Tibial nerve (tissue), 4 donors: ENCODE measurements around the gene EXT2. TPM values are rescaled to one million over a fixed set of nuclear protein-coding genes. Genes with fewer than 3 reads are reported as not detected.

Experiments
- DNase-seq, 2 donors: peaks; one replicate each; pipeline ENCODE4 v3.0.0-alpha.2; 2019; ENCODE audit warnings: low spot score in 2 of 2
- H3K27ac ChIP-seq, 4 donors: fragments of 200-600 bp; sonication (generic) in 3 of 4; one replicate each; pipeline ENCODE4 v1.5.1; 2017 to 2019; ENCODE audit warnings: mild to moderate bottlenecking in 1 of 4
- H3K27me3 ChIP-seq, 2 donors: fragments of 200-600 bp; sonication (generic) in 1 of 2; one replicate each; pipeline versions ENCODE4 v1.5.1 to v1.6.0; 2017 to 2019
- H3K36me3 ChIP-seq, 3 donors: fragments of 200-600 bp; sonication (generic); one replicate each; pipeline ENCODE4 v1.5.1; 2018 to 2019
- H3K4me1 ChIP-seq, 4 donors: fragments of 200-600 bp; sonication (generic) in 3 of 4; one replicate each; pipeline ENCODE4 v1.5.1; 2017 to 2019
- H3K4me3 ChIP-seq, 4 donors: fragments of 200-600 bp; sonication (generic) in 3 of 4; one replicate each; pipeline ENCODE4 v1.5.1; 2017 to 2019; ENCODE audit warnings: mild to moderate bottlenecking in 1 of 4, moderate library complexity in 1 of 4
- H3K9me3 ChIP-seq, 4 donors: fragments of 200-600 bp; sonication (generic) in 3 of 4; one replicate each; pipeline ENCODE4 v1.5.1; 2017 to 2019
- CTCF ChIP-seq, 5 experiments: fragments of 200-600 bp in 3 of 5; fragments of 450-650 bp in 2 of 5; sonication (generic) in 3 of 5; IDR thresholded peaks; one replicate each; pipeline ENCODE4 v1.5.1; 2016 to 2019; ENCODE audit warnings: antibody characterized with exemption in 5 of 5, mild to moderate bottlenecking in 3 of 5, moderate library complexity in 2 of 5
- EP300 ChIP-seq, 2 donors: sonication (generic); formaldehyde crosslinking; IDR thresholded peaks; one replicate each; pipeline ENCODE4 v1.6.1; 2017; ENCODE audit warnings: antibody characterized with exemption in 2 of 2, mild to moderate bottlenecking in 1 of 2
- POLR2A ChIP-seq, 2 donors: fragments of 450-650 bp; IDR thresholded peaks; one replicate each; pipeline ENCODE4 v1.6.1; 2017; ENCODE audit warnings: antibody characterized with exemption in 2 of 2, mild to moderate bottlenecking in 2 of 2, moderate library complexity in 2 of 2
- WGBS, 2 donors: methylation state at CpG; one replicate each; pipeline ENCODE4 v1.1.5; 2018; 5-methylcytosine and 5-hydroxymethylcytosine counted together
- total RNA-seq, 4 donors: library from RNA; depleted of rRNA; stranded (reverse); fragments of >200 nt; gene quantifications; one replicate each; pipeline ENCODE4 v1.1.0, GENCODE V29; 2016

The EXT2 gene
- total RNA-seq, 4 donors from 2014 or later = 69.3 to 80.0 (median 73.1) TPM

GRCh38 chr11:44113018-44113417 is 17.5 kb downstream of the EXT2 start:
- TF ChIP-seq CTCF (IDR thresholded peaks at IDR 0.05) = no peak
- no peak for TF ChIP-seq EP300 (IDR thresholded peaks at IDR 0.05)
- TF ChIP-seq POLR2A (IDR thresholded peaks at IDR 0.05) = no peak
- DNase-seq = no peak
- Histone ChIP-seq H3K27me3 (no peaks in the 10 kb centered on the region), H3K4me3 (no peak overlapping the region), H3K9me3 (no peaks in the 10 kb centered on the region), H3K36me3 (peaks cover 4 to 57% (median 9%) of the 10 kb centered on the region in 3 donors), H3K27ac (no peak overlapping the region), H3K4me1 (peaks cover 0 to 24% (median 2%) of the 10 kb centered on the region in 4 donors)
- WGBS, 2 donors = 82 to 84% methylated on average over 3 of the region's 3 CpGs

- Histone ChIP-seq H3K9me3 (no peaks in the 10 kb centered on the region), H3K27me3 (no peaks in the 10 kb centered on the region), H3K4me1 (peaks cover 0 to 24% (median 2%) of the 10 kb centered on the region in 4 donors), H3K4me3 (no peak overlapping the region), H3K36me3 (peaks cover 4 to 52% (median 9%) of the 10 kb centered on the region in 3 donors), H3K27ac (no peak overlapping the region)
- DNase-seq = no peak
- TF ChIP-seq EP300 (IDR thresholded peaks at IDR 0.05) (no peak), CTCF (IDR thresholded peaks at IDR 0.05) (no peak), POLR2A (IDR thresholded peaks at IDR 0.05) (no peak)
- WGBS, 2 donors = 63 to 75% methylated on average over 3 of the region's 3 CpGs
Measured at GRCh38 chr11:44113572-44113971, 18.1 kb downstream of the EXT2 start.

GRCh38 chr11:44116234-44116830 is 20.9 kb downstream of the EXT2 start:
- Histone ChIP-seq H3K4me3 (no peak overlapping the region), H3K9me3 (no peaks in the 10 kb centered on the region), H3K4me1 (peaks cover 0 to 17% (median 2%) of the 10 kb centered on the region in 4 donors), H3K27ac (peak overlapping the region in 1 of 4 donors; percentile 18), H3K27me3 (no peaks in the 10 kb centered on the region), H3K36me3 (peaks cover 0 to 46% (median 9%) of the 10 kb centered on the region in 3 donors)
- DNase-seq = no peak
- 28 to 46% methylated on average over 3 of the region's 3 CpGs for WGBS, 2 donors
- TF ChIP-seq EP300 (IDR thresholded peaks at IDR 0.05) = peak in 1 of 2 donors; percentile 13
- no peak for TF ChIP-seq CTCF (IDR thresholded peaks at IDR 0.05)

GRCh38 chr11:44120169-44120568 is 24.7 kb downstream of the EXT2 start:
- peaks cover 0 to 47% (median 1%) of the 10 kb centered on the region in 3 donors for H3K36me3 ChIP-seq
- 80 to 82% methylated on average over 5 of the region's 5 CpGs for WGBS, 2 donors
- no peak overlapping the region for H3K27ac ChIP-seq
- no peak for TF ChIP-seq POLR2A (IDR thresholded peaks at IDR 0.05)
- no peaks in the 10 kb centered on the region for H3K27me3 ChIP-seq
- H3K4me1 ChIP-seq = peaks cover 0 to 6% (median 0%) of the 10 kb centered on the region in 4 donors
- H3K9me3 ChIP-seq = no peaks in the 10 kb centered on the region
- DNase-seq = no peak
- H3K4me3 ChIP-seq = no peak overlapping the region

GRCh38 chr11:44125598-44125997 is 30.1 kb downstream of the EXT2 start:
- no peaks in the 10 kb centered on the region for H3K27me3 ChIP-seq
- TF ChIP-seq CTCF (IDR thresholded peaks at IDR 0.05) (no peak), EP300 (IDR thresholded peaks at IDR 0.05) (no peak), POLR2A (IDR thresholded peaks at IDR 0.05) (no peak)
- no peaks in the 10 kb centered on the region for H3K4me1 ChIP-seq
- no peak overlapping the region for H3K27ac ChIP-seq
- no peak overlapping the region for H3K4me3 ChIP-seq
- 69 to 80% methylated on average over 4 of the region's 4 CpGs for WGBS, 2 donors
- no peak for DNase-seq
- peaks cover 0 to 76% (median 15%) of the 10 kb centered on the region in 3 donors for H3K36me3 ChIP-seq
- H3K9me3 ChIP-seq = no peaks in the 10 kb centered on the region
